Posterior vena cava (tissue), 2 donors: ENCODE results near the gene FANCC. TPM values are rescaled to one million over a fixed set of nuclear protein-coding genes. Genes with fewer than 3 reads are reported as not detected.
"Not testable (repeated sequence)": the region's sequence is repeated elsewhere in the genome, so short reads cannot be mapped to it uniquely, and the experiment has no call there.

Experiments
- DNase-seq: peaks from one replicate; pipeline ENCODE4 v3.0.0-alpha.2; 2020; ENCODE audit warnings: low spot score
- intact Hi-C, 2 donors: fragments of 100-400 bp; cut with DNase I; formaldehyde crosslinking; loops; one replicate each; pipeline versions ENCODE4 v1.14.1 to v1.14.2; 2022 to 2023
- total RNA-seq, 2 donors: library from RNA; stranded (reverse); fragmentation: NEBNext Ultra II Directional; extraction: Animal tissue kit (Norgen Biotek cat#: 25700); gene quantifications; one replicate each; pipeline ENCODE4 v1.2.1, GENCODE V29; 2021
- donor health status: DM: yes; HTN: yes; CAD: no.
- donor health status: DM: yes; HTN: yes; CAD: no.

Gene FANCC
- total RNA-seq, 2 donors from 2014 or later, result 4.4 to 7.3 TPM

DNA sequence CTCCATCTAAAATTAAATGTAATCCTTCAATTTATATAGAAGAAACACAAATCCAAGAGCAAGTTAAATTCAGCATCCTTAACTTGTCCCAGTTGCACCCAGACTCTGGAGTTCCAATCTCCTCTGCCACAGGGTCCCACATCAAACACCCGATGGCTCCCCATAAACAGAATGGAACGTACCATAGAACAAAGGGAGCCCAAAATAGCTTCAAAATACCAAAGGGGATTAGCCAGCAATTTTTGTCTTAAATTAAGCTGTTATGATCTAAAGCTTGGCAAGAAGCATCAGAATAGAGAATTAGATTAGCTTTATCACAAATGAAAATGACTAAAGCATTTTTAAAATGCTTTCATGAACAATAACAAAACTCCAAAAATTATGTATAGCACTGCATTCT is 112.8 kb downstream of the FANCC start:
- no peak for DNase-seq
- intact Hi-C loops, result no loop called here

DNA sequence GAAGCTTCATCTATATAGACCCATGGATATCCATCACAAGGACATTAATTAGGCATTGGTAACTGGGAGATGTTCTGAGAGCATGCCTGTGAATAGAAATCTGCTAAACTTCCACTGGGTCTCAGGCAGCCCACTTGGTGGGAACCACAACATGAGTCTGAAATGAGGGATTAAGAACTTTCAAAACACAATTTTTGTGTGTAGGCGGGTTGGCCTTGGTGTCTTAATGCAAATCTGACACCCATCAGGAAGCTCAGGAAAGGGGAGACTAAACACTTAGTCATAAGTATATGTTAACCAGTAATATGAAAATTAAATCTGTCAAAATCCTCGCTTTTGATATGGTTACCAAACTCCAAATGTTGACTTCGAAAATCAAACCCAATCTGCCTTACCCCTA is 113.2 kb downstream of the FANCC start:
- intact Hi-C loops, result no loop called here
- DNase-seq, result no peak

DNA sequence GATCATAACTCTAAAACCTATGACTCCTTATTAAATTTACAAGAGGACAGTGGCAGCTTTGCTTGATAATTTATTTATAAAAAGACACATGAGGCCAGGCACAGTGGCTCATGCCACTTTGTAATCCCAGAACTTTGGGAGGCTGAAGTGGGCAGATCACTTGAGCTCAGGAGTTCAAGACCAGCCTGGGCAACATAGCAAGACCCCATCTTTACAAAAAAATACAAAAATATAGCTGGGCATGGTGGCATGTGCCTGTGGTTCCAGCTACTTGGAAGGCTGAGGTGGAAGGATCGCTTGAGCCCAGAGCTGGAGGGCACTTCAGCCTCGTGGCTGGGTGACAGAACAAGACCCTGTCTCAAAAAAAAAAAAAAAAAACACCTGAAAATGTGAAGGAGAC is 114.5 kb downstream of the FANCC start:
- intact Hi-C loops, result not testable (repeated sequence)

DNA sequence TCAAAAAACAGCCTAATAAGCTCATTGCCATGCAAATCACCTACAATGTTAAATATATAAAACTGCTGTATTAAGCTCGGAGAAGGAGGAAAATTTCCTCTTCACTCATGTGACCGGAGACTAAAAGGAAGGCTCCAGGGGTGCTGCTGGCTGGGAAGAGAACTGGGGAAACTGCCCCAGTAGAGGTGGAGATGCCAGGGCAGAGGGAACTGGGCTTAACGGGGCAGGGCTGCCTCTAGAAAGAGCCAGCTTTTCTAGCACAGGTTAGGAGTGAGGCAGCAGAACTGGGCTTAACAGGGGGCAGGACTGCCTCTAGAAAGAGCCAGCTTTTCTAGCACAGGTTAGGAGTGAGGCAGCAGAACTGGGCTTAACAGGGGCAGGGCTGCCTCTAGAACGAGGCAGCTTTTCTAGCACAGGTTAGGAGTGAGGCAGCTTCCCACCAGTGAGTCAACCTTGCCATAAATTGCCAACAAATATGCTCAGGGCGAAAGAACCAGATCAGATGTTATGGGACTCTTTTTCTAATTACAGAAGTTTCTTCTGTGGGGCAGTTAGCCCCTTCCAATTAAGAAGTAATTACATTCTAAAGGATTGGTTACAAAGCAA is 115.3 kb downstream of the FANCC start:
- intact Hi-C loops, result no loop called here
- no peak for DNase-seq

More for the DNA sequence above, 114.5 kb downstream of the FANCC start:
- DNase-seq, result not testable (repeated sequence)

DNA sequence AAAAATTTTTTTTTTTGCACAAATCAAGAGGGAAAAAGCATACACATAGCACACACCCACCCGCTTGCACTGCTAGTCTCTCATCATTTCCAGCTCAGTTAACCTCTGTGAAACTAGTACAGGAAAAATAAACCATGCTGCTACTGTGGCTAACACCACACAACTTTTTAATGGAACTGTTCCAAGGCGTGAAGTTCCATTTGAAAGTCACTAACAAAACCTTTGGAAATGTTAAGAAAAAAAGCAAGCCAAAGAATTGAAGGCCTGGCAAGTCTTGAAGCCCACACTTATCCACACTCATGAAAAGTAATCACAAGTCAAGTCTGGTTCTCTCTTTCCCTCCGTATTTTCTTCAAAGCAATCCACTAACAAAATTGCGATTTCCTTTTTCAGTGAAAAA is 116.3 kb downstream of the FANCC start:
- no peak for DNase-seq
- intact Hi-C loops, result no loop called here

DNA sequence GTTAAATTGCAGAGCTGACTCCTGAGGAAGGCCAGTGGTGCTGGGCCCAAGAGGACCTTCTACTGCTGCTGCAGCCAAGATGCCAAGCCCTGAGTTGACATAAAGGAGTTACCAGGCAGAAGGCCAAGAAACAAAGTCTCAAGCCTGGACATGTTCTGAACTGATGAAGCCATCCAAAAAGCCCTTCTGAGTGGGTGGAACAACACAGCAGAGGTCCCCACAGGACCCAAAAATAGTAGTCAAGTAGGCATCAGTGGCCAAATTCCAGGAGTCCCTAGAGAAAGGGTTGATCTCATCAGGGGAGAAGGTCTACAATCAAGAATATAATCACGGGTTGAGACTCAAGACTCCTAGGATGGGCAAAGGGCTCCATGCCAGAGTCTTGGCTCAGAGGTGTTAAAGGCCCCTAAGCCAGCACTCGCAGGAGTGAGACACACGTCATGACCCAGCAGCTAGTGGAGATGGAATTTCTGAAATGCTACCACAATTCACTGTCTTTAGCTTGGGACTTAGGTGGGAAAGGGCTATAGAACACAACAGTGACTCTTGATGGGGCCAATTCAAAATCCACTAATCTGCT is 119.7 kb downstream of the FANCC start:
- no peak for DNase-seq
- intact Hi-C loops, result no loop called here

DNA sequence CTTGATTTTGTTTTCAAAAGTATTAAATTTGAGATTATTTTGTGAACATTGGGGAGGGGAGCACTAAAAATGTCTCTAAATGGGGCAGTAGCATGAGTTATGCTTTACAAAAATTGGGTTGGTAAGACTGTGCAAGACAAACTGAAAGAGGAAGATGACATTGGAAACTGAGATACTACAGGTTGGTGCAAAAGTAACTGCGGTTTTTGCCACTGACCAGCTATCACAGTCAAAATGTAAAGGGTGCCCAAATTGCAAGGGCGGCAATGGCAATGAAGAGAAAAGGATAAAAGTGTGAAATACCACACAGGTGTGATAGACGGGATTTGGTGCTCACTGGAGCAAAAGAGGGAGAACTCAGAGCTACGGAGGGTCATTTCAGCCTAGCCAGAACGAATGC is 124.0 kb downstream of the FANCC start:
- DNase-seq, result no peak
- intact Hi-C loops, result no loop called here

DNA sequence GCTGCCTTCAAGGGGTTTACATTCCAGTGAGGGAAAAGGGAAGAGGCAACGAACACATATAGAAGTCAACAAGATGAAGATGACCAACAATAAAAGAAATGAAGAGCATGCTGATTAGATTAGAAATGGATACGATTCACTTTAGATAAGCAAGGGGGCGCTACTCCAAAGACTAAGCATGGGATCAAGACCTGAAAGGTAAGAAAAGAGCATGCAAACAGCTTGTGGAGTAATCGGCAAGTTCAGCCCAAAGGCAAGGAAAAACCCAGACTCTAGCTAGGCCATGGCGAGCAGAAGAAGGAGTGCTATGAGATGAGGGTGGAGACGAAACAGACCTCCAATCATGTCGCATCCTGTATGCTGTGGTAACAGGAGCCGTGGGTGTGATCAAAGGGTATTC is 124.4 kb downstream of the FANCC start:
- intact Hi-C loops, result no loop called here
- no peak for DNase-seq

DNA sequence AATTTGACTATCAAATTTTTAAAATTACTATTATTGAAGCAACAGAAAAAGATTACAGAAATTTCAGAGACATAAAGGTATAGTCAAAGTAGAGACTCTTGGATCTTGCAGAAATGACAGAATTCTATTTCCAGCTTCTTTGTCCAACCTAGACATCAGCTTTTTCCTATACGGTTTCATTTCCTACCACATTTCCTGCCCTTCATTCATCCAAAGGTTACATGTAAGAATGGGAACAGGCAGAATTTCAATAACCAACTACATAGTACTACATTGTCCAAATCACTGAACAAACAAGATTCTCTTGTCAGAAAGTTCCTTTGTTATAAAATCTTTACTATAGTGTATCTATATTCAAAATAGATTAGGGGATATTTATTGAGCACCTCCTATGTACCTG is 124.9 kb downstream of the FANCC start:
- DNase-seq, result no peak
- intact Hi-C loops, result no loop called here

DNA sequence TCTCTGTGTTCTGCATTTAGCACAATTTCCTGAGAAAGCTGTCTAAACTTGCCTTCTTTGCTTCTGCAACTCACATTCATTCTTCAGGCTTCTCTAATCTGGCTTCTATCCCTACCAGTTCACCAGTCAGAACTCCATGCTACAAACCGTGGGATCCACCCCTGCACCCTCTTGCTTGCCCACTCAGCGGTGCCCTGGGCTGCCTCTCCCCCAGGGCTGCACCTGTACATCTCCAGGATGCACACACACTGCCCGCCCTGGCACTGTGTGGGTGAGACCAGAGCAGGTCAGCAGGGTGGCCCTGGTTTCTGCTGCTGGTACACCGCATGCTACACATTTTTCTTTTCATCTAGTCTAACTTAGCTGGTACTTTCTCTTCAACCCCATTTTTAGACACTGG is 127.1 kb downstream of the FANCC start:
- intact Hi-C loops, result no loop called here
- DNase-seq, result no peak

DNA sequence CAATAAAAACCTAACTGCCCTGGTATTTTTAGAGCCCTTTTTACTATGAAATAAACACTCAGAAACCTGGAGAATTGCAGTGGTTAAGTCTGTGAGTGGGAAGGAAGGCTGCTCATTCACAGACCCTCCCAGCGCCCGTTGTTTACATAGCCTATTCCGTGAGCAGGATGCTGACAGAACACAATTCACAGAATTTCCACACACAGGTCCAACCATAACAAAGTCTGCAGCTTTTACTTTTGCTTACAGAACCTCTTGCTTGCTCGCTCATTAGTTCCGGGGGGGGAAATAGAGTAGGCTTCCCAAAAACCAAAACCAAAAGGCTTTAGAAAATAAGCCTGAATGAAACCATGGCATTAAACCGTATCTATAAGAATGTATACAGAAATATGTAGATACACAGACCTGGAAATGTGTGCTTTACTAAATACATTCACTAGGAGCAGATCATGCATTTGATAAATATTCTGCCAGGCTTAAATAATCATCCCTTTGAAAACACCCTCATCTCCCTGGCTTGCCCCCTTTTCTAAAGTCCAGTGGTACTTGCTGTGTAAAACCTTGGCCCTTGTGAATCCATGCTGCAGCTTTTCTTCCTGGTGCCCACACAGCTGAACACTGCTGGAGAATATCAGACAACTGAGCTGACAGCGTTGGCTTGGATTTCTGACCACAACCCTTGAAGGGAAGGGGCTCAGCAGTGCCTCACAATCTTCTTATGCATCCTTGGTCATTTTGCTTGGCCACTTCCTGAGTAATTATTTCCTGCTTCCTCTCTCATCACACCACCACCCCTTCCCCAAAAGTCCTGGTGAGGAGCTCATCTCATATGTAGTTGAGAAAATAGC is 128.0 kb downstream of the FANCC start:
- intact Hi-C loops, result no loop called here
- no peak for DNase-seq

DNA sequence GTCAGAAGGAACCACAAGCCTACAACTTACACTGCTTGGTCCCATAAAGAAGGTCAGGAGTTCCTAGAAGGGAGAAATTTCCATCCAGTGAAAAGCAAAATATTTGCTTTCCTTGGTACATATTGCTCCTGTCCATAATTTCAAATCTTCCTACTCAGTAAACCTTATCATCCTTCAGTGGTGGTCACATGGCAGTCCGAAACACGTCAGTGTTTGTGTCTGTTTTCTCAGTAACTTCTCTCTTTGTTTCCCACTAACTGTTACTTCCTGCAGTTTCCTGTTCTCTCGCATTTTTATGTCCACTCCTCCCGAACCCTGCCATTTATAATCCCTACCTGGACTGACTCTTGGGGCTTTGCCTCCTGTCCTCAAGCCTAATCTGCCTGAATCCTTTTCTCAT is 129.1 kb downstream of the FANCC start:
- intact Hi-C loops, result no loop called here
- DNase-seq, result no peak

DNA sequence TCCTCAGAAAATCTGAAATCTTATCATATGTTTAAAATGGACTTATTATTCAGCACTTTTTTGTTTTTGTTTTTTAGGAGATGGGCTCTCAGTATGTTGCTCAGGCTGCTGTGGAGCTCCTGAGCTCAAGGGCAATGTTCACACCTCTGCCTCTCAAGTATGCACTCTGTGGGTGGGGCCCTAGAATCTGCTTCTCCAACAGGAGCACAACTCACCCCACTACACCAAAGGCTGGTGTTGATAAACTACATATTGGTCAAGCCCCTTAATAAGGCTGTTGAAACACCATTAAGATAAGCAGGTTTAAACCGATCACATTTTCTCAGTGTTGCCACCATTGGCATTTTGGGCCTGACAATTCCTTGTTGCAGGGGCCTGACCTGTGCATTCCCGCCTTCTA is 131.6 kb downstream of the FANCC start:
- DNase-seq, result no peak
- intact Hi-C loops, result no loop called here

DNA sequence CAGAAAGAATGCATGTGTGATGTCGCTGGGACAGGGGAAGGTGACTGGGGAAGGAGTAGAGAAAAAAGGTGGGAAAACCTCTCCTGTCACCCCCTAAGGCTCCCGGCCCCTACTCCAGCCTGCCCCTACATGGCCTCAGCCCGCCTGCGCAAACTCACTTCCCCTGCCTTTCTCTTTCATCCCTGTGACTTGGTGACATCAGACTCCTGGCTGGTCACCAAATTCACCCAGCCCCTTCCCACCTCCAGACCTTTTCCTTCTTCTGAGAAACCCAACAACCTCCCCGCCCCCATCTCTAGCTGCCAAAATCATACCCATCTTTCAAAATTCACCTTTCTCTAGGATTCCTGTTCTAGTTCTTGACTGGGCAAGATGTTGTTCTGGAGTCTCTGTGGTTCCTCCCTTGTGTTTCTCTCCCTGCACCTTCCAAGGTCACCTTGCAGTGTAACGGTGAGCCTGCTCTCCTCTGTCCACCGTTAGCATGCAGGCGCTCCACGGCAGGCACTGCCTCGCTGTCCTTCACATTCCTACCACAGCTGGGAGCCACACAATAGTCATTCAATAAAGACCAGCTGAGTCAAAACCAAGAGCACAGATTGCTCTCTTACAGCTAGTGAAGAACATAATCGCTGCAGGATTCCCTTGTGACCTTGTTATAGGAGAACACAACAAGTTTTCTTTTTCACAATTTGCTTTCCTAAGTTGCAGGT is 134.5 kb downstream of the FANCC start:
- no peak for DNase-seq
- intact Hi-C loops, result no loop called here

DNA sequence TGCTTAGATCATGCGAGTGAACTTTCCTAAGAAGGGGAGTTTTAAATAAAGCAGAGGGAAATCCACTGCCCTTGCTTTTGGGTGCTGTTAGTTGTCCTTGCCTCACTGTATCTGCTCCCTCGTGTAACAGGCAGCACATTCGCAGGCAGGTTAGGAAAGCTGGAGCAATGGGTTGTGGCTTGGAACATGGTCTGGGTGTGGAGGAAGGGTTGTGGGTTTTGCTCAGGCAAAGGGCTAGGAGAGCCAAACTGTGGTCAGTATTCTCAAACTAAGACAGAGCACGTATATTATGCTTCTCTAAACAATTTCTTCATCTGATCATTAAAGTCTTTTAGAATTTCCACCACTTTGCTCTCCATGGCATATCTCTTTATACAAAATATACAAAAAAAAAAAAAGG is 135.7 kb downstream of the FANCC start:
- no peak for DNase-seq
- intact Hi-C loops, result no loop called here

DNA sequence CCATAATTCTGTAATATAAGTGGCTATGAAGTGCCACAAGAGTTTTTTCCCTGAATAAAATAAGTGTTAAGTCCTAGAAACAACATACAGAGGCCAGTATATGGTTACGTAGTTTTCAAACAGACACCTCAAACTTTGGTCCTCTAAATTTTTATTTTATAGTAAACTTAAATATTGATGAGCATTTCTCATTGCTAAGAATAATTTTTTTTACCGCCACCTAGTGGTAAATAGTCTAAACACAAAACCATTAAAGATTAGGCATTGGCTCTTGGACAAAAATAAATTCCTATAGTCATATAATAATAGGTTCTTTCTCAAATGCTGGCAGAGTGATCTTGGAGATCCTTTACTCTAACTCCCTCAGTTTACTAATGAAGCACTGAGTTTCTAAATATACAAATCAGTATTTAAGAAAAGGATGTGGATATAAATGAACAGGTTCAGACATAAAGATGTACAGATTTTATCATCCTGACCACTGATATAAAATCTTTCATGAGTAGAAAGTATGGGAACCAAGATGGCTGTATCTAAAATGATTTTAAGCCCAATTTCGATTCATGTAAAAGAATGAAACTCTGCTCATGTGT is 136.2 kb downstream of the FANCC start:
- intact Hi-C loops, result no loop called here
- DNase-seq, result no peak

DNA sequence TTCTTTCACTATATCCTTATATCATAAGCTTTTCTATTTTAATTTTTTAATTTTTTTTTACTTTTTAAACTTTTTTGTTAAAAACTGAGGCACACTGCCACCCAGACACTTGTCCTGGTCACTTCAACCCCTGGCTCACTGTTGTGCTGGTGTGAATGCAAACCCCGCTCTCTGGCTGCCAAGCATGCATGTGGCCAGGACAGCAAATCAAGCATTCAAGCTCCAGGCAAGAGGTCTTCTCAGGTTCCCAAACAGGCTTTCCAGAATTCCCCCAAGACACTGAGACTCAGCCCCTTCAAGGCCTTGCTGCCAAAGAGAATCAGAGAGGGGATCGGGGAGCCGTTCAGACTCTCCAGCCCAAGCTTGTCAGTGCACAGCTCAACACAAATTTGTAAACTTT is 139.9 kb downstream of the FANCC start:
- intact Hi-C loops, result no loop called here
- no peak for DNase-seq

DNA sequence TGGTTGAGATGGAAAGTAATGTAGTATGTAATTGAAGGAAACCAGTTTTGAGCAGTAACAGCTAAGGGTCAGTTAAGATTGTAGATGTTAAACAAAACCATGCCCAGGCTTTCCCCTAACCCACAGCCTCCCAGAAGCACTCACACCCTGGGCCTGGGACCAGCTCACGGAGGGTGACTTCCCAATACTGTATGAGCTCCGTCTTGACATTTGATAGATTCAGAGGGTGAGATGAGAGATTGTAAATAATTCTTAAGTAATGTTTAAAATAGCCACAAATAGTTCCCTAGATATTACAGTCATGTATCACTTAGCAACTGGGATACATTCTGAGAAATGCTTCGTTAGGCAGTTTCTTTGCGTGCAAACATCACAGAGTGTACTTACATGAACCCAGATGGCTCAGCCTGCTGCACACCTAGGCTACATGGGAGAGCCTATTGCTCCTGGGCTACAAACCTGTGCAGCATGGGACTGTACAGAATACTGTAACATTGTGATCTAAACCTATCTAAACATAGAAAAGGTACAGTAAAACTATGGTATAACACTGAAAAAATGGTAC is 140.7 kb downstream of the FANCC start:
- intact Hi-C loops, result no loop called here
- no peak for DNase-seq

DNA sequence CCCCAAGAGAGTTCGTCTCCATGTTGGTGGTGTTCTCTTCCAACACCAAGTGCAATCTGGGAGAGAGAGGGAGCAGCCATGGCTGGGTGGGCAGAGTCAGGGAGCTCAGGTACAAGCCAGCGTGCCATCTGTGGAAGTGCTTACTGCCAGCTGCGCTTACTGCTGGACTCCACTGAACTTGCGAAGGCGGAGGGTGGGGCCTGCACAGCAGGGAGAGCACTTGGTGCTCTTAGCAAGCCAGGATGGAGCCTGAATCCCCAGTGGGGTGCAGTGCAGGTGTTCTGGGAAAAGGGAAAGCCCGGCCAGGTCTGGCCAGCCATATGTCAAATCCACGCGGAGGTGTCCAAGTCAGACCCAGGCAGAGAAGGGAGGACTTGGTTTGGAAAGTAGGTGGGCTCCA is 142.0 kb downstream of the FANCC start:
- DNase-seq, result no peak
- intact Hi-C loops, result no loop called here

DNA sequence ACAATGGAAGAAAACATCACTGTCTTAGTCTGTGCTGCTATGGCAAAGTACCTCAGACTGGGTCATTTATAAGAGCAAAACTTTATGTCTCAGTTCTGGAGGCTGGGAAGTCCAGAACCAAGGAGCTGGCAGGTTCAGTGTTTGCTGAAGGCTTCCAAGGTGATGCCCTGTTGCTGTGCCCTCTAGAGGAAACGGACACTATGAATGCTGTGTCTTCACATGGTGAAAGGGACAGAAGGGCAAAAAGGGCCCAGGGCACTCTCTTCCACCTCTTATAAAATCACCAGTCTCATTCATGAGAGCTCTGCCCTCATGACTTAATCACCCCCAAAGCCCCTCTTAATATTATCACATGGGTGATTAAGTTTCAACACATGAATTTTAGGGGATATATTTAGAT is 143.5 kb downstream of the FANCC start:
- no peak for DNase-seq
- intact Hi-C loops, result no loop called here
